ENCODE results near the gene ARHGAP22.

DNA sequence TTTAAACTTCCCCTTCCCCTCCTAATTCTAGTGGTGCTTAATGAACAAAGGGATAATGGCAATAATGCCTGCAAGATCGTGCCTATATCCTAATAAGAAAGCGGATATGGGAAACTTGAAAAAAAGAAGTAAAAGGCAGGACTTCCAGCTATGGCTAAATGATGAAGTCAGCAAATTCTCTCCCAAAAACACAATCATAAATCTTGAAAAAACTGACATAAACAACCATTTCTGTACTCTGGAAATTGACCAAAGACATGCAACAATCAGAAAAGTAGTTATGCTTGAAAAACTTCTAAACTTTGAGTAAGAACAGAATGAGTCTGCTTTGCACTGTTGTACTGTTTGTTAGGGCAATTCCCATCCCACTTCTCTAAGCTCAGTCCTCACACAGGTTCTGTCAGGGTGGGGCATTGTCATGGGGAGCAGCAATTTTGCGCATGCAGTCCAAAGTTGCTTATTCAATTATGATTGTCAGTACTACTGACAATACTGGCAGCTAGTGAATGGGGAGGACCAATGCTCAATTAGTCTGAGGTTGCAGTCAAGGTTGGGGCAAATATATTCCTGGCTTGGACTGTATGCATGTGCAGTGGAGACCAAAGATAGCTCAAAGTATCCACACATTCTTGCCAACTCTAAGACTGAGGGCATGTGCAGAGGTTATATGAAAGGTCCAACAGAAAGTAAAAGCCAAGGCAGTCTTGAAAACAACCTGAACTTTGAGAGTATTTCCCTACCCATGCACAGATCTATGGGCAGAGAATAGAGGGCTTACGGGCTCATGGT, 34.1 kb upstream of the ARHGAP22 start:
- TF ChIP-seq TAF1 (conservative IDR thresholded peaks at IDR 0.05) (no peak), CTCF (IDR thresholded peaks at IDR 0.05; ENCODE audit: low read depth, low read length, missing input control) (no peak), GABPA (IDR thresholded peaks at IDR 0.05 in 1 of 2, conservative IDR thresholded peaks at IDR 0.05 in 1 of 2) (no peak), RAD21 (IDR thresholded peaks at IDR 0.05) (no peak), JUND (IDR thresholded peaks at IDR 0.05) (no peak)
- TF ChIP-seq, protein P1, sequence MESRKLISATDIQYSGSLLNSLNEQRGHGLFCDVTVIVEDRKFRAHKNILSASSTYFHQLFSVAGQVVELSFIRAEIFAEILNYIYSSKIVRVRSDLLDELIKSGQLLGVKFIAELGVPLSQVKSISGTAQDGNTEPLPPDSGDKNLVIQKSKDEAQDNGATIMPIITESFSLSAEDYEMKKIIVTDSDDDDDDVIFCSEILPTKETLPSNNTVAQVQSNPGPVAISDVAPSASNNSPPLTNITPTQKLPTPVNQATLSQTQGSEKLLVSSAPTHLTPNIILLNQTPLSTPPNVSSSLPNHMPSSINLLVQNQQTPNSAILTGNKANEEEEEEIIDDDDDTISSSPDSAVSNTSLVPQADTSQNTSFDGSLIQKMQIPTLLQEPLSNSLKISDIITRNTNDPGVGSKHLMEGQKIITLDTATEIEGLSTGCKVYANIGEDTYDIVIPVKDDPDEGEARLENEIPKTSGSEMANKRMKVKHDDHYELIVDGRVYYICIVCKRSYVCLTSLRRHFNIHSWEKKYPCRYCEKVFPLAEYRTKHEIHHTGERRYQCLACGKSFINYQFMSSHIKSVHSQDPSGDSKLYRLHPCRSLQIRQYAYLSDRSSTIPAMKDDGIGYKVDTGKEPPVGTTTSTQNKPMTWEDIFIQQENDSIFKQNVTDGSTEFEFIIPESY (IDR thresholded peaks at IDR 0.05), result no peak
- TF ChIP-seq, protein P2, sequence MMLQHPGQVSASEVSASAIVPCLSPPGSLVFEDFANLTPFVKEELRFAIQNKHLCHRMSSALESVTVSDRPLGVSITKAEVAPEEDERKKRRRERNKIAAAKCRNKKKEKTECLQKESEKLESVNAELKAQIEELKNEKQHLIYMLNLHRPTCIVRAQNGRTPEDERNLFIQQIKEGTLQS (IDR thresholded peaks at IDR 0.05), result no peak
- TF ChIP-seq, protein P3, sequence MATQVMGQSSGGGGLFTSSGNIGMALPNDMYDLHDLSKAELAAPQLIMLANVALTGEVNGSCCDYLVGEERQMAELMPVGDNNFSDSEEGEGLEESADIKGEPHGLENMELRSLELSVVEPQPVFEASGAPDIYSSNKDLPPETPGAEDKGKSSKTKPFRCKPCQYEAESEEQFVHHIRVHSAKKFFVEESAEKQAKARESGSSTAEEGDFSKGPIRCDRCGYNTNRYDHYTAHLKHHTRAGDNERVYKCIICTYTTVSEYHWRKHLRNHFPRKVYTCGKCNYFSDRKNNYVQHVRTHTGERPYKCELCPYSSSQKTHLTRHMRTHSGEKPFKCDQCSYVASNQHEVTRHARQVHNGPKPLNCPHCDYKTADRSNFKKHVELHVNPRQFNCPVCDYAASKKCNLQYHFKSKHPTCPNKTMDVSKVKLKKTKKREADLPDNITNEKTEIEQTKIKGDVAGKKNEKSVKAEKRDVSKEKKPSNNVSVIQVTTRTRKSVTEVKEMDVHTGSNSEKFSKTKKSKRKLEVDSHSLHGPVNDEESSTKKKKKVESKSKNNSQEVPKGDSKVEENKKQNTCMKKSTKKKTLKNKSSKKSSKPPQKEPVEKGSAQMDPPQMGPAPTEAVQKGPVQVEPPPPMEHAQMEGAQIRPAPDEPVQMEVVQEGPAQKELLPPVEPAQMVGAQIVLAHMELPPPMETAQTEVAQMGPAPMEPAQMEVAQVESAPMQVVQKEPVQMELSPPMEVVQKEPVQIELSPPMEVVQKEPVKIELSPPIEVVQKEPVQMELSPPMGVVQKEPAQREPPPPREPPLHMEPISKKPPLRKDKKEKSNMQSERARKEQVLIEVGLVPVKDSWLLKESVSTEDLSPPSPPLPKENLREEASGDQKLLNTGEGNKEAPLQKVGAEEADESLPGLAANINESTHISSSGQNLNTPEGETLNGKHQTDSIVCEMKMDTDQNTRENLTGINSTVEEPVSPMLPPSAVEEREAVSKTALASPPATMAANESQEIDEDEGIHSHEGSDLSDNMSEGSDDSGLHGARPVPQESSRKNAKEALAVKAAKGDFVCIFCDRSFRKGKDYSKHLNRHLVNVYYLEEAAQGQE (IDR thresholded peaks at IDR 0.05), result no peak
